Middle frontal gyrus (tissue), 1 donor: Measurements from ENCODE around the gene CBR4.
"Not testable (repeated sequence)": the region's sequence is repeated elsewhere in the genome, so short reads cannot be mapped to it uniquely, and the experiment has no call there.

Experiments used
- DNase-seq: peaks from one replicate; pipeline ENCODE4 v3.0.0-alpha.2; 2015; ENCODE audit warnings: low spot score; ENCODE audit errors: extremely low spot score

The CBR4 gene

GRCh38 chr4:169010125-169011023 lies at the start of gene CBR4:
TSS of gene CBR4 (minus strand) at chr4:169010255. CDS start at chr4:169010089, 166 bp downstream.
- DNase-seq, result peak; percentile 98

- no peak for DNase-seq
These were observed 49.5 kb upstream of the CBR4 start for GRCh38 chr4:169059306-169060211.

- DNase-seq, result no peak
These were observed 48.3 kb upstream of the CBR4 start for GRCh38 chr4:169058312-169058711.

GRCh38 chr4:169054879-169055278 lies 44.8 kb upstream of the CBR4 start:
- DNase-seq, result no peak

- no peak for DNase-seq
These were observed 42.5 kb upstream of the CBR4 start for GRCh38 chr4:169052594-169052945.

- no peak for DNase-seq
These were observed 41.9 kb upstream of the CBR4 start for GRCh38 chr4:169051761-169052593.

- DNase-seq, result no peak
These were observed 41.1 kb upstream of the CBR4 start for GRCh38 chr4:169050881-169051760.

- DNase-seq, result no peak
These were observed 40.2 kb upstream of the CBR4 start for GRCh38 chr4:169050284-169050683.

GRCh38 chr4:169048868-169049414 lies 38.9 kb upstream of the CBR4 start:
- DNase-seq, result no peak

- DNase-seq, result no peak
These were observed 37.9 kb upstream of the CBR4 start for GRCh38 chr4:169047956-169048355.

- no peak for DNase-seq
These were observed 36.0 kb upstream of the CBR4 start for GRCh38 chr4:169045862-169046584.

GRCh38 chr4:169044714-169045447 lies 34.8 kb upstream of the CBR4 start:
- DNase-seq, result no peak

- no peak for DNase-seq
These were observed 32.6 kb upstream of the CBR4 start for GRCh38 chr4:169042608-169043007.

GRCh38 chr4:169040559-169041261 lies 30.7 kb upstream of the CBR4 start:
- DNase-seq, result no peak

- no peak for DNase-seq
These were observed 29.3 kb upstream of the CBR4 start for GRCh38 chr4:169039251-169039954.

GRCh38 chr4:169037506-169037905 lies 27.5 kb upstream of the CBR4 start:
- DNase-seq, result no peak

- not testable (repeated sequence) for DNase-seq
These were observed 26.0 kb upstream of the CBR4 start for GRCh38 chr4:169035871-169036620.
